Left forelimb (tissue), 1 donor: Measurements from ENCODE around the gene BIVM.

Experiments
- DNase-seq: peaks from one replicate; pipeline ENCODE4 v3.0.0-alpha.2; 2018; ENCODE audit warnings: low spot score

Gene BIVM

GRCh38 chr13:102788683-102789082 is 10.2 kb upstream of the BIVM start:
- no peak for DNase-seq

GRCh38 chr13:102792396-102792795 is 6.5 kb upstream of the BIVM start:
- DNase-seq = no peak

- no peak for DNase-seq
Measured at GRCh38 chr13:102793611-102794355, 5.1 kb upstream of the BIVM start.

DNA sequence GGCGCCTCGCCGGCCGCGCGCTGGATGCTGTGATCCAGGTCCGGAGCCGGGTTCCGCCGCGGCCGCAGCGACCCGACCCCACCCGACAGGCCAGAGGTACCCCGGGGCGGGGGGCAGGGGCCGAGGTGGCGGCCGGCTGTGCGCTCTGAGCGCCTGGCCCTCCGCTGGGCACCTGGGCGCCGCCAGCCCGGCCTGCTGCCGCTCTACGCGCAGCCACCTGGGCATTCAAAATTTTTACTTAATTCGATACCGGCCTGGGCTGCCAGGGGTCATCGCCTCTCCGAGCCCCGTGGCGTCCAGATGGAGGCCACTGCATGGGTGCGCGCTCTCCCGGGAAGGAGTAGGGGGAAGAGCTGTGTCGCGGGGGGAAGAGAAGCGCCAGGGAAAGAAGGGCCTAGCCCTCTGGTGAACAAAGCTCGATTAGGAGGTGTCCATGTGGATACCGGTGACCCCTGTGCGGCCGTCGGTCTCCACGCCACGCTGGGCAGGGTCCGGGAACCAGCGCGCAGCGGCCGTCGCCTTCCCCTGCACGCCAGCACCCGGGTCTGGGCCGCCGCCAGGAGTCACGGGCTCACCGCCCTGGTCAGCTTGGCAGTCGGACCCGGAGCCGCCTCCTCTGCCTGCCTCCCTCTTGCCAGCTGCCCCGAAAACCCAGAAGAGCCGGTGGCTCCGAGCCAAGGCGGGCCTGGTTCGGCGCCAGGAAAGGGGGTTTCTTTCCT is 666 bp downstream of the BIVM start:
- no peak for DNase-seq

DNA sequence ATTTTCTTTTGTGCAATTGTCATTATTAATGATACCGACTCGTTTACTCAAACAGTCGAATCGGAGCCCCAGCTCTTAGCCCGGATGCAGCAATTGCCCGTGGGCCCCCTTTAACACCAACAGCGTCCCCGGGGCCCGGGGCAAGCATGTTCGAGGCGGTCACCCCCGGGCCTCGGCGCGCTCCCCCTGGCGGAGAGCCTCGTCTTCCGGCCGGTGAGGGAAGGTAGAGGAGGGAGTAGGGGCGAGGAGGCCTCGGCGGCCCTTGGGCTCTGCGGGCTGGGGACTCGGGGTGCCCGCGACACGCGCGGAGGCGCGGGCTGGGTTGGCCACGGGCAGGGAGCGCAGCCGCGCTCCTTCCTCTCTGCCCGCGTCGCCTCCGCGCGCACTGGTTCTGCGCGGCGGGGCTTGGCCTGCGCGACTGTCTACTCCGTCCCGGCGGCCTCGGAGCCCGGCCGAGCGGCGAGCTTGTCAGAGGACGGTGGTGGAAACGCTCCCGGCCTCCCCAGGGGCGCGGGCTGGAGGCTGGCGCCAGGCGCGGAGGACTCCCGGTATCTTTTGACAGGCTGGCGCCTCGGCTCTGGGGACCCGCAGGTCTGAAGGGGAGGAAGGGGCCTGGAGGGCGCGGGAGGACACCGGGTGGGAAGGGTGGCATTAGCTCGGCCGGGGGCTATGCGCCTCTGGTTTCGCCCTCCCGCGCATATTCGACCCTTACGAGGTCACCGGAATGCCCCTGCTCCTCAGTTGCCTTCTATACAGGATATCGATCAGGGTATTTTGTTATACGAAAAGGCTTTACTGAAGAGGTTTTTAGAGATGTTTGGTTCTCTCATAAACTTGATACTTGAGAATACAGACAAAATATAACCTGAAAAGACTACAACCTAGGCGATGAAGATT is 1.5 kb downstream of the BIVM start:
- peak; percentile 92 for DNase-seq

GRCh38 chr13:102805680-102806079 is 6.8 kb downstream of the BIVM start:
- DNase-seq = no peak

DNA sequence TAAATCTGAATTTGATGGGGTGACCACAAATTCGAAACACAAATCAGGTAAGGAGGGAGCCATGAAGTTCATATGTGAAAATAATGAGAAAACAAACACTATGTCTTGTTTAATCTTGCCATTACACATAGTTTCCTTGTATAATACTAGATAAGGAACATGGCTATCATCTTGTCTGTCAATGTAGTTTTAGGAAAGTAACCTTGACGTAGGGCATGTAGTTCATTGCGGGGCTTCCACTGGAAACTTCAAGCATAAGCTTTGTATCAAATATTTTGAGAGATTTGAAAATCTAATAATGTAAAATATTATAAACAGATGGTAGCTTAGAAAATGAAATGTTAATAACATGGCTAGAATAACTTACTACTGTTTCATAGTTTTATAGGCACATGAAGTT is 8.8 kb downstream of the BIVM start:
- DNase-seq = no peak

DNA sequence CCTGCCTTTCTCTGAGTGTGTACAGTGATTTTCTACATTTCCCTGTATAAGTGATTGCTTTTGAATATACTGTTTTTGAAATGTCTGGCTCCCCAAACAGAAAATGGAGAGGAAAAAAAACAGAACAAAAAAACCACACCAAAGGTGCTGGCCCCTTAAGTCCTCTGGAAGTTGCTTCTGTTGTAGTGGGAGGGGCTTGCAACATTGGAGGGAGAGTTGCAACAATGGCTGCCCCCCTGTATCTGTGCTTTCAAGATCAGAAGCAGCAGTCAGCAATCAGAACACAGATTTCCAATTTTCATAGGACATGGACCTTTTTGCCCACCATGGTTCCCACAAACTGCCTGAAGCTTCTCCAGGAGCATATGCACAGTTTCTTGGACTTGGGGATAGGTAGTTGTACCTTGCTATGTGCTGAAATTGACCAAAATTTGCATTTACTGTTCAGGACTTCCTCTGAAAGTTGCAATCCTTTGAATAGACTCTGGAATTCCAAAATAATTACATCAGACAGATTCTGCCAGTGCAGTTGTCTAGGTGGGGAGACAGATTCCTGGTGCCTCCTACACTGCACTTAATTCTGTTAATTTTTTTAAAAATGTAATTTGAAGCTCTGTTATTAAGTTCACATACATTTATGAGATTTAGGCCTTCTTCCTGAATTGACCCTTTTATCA is 13.8 kb downstream of the BIVM start:
- no peak for DNase-seq

DNA sequence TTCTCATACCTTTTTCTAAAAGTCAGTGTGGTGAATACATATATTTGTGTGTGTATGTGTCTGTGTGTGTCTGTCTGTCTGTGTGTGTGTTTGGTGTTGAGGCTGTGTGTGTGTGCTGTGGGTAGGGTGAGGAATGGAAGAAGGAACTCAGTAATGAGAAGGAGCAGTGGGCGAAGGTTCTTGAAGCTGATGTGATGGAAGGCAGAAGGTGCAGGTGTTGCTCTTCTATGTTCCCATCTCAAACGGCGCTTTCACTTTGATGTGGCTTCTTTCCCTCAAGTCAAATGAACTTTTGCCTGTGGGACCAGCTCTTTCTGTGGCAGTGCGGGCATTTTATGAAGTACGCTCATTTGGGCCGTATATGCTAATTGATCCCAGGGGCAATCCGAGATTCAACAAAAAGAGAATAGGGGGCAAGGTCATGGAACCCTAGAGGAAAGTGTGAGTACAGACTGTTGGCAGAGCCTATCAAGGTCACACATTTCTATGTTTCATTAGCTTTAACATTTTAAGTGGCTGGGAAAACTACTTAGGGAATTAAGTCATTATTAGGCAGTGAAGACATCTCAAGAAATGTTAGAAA is 15.2 kb downstream of the BIVM start:
- no peak for DNase-seq

DNA sequence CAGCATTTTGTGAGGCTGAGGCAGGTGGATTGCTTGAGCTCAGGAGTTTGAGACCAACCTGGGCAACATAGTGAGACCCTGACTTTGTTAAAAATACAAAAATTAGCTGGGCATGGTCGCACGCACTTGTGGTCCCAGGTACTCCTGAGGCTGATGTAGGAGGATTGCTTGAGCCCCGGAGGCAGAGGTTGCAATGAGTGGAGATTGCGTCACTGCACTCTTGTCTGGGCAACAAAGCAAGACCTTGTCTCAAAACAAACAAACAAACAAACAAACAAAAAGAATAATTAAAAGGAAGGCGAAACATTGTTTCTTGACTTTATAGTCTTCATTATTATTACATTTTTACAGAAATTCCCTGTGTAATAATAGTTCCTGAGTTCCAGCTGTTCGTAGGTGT is 15.9 kb downstream of the BIVM start:
- no peak for DNase-seq

GRCh38 chr13:102815788-102816187 is 16.9 kb downstream of the BIVM start:
- no peak for DNase-seq

DNA sequence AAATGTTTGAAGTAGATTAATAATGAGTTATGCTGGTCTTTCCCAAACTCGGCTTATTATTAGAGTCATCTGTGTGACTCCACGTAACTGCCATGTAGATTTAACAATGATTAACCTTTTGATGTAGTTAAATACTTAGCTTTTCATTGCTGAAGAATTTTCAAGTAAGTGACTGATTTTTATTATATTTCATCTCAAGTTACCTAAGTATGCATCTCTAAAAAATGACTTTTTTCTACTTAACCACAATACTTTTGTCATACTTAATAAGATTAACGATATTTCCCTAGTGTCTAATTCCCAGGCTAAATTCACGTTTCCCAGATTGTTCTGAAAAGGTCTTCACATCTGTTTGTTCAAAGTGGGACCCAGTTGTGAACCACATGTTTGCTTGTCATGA is 17.8 kb downstream of the BIVM start:
- DNase-seq = no peak

- no peak for DNase-seq
Measured at GRCh38 chr13:102817241-102817640, 18.3 kb downstream of the BIVM start.

GRCh38 chr13:102817907-102818306 is 19.0 kb downstream of the BIVM start:
- DNase-seq = no peak

GRCh38 chr13:102825400-102825799 is 26.5 kb downstream of the BIVM start:
- DNase-seq = no peak

DNA sequence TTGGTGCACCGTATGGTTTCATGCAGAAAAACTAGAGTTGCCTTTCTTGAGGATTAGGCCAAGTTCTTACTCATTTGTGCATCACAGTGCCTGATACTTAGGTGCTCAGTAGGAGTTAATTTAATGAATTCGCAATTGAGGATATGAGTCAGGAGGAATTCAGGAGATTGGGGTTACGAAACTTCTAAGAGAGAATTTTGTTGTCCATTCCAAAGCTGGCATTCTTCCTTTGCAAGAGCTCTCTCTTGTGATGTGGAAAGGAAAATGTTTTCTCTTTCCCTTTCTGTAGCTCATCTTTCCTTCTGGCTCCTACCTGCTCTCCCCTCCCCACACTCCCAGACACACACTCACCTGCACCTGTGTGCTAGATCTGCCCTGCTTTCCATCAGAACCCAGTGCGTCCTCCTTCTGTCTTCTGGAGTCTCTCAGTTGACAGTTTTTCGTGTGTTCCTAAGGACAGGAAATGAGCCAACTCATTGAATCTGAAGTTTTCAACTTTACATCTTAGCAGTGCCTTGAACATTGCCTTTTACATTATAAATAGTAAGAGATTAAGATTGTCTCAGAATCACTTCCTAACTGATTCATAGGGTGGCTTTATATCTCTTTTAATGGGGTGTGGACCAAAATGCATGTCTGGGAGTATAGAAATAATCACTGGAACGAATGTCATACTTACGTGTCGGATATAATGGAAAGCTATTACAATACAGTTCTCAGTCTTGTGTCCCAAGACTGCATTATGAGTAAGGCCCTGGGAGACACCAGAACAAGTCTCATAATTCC is 27.2 kb downstream of the BIVM start:
- no peak for DNase-seq

GRCh38 chr13:102830646-102831045 is 31.7 kb downstream of the BIVM start:
- no peak for DNase-seq

DNA sequence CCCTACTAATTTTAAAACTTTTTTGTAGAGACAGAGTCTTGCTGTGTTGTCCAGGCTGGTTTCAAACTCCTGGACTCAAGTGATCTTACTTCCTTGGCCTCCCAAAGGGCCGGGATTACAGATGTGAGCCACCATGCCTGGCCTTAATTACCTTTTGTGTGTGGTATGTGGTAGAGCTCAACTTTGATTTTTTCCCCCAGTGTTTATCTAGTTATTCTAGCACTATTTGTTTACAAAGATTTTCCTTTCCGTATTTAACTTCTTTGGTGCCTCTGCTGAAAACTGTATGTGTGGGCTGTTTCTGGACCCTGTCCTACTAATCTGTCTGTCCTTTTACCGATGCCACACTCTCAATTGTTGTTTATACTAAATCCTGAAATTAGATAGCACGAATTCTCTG is 37.6 kb downstream of the BIVM start:
- DNase-seq = no peak

DNA sequence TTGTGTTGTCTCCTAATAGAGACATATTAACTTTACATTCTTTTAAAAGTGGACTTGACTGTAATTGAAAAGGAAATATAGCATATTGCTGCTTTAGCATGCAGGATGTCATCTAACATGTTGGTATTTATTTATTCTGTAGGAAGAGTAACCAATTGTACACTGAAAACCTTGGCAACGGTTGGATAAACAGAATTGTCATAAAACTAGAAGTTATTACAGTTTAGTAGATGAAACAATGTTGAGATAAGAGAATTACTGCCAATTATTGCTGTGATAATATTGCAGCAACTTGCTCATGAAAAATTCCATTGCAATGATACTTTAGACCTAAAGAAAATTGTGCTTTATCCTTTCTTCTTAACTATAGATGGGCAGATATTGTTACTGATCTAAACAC is 39.4 kb downstream of the BIVM start:
- DNase-seq = no peak

DNA sequence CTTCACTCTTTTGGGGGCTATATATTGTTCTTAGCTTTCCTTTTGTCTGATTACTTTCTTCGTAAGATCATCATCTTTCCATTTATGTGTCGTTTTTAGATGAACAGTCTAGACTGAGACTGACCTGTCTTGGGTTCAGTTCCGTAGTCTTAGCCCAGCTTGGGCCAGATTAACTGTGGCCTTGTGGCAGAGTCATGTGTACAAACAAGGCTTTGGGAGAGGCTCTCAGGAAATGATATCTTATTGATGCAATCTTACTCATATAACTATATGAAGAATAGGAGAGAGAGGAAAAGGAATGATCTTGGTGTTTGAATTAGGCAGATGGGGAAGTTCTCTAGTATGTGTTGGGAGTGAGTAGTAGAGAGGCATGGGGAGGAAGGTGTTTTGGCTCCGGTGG is 40.1 kb downstream of the BIVM start:
- no peak for DNase-seq

GRCh38 chr13:102839462-102839861 is 40.5 kb downstream of the BIVM start:
- DNase-seq = no peak
